Hepatic stellate cell (primary cell): ENCODE measurements around the gene SLC16A5.

ENCODE experiments used
- DNase-seq: peaks from one replicate; pipeline ENCODE4 v3.0.0; 2011; ENCODE audit warnings: low spot score

SLC16A5 gene

GRCh38 chr17:75086496-75087181 is 1.1 kb upstream of the SLC16A5 start:
- no peak for DNase-seq

- DNase-seq = no peak
These were observed 584 bp upstream of the SLC16A5 start for GRCh38 chr17:75087182-75087557.

- no peak for DNase-seq
These were observed 987 bp downstream of the SLC16A5 start for GRCh38 chr17:75088465-75089417.

- DNase-seq = no peak
These were observed 3.4 kb downstream of the SLC16A5 start for GRCh38 chr17:75090871-75091854.

GRCh38 chr17:75091855-75092327 is 4.1 kb downstream of the SLC16A5 start:
- no peak for DNase-seq

- no peak for DNase-seq
These were observed 5.9 kb downstream of the SLC16A5 start for GRCh38 chr17:75093548-75094158.

- DNase-seq = no peak
These were observed 7.2 kb downstream of the SLC16A5 start for GRCh38 chr17:75094871-75095399.

- peak; percentile 90 for DNase-seq
These were observed 8.4 kb downstream of the SLC16A5 start for GRCh38 chr17:75096082-75096625.

GRCh38 chr17:75097865-75098264 is 10.1 kb downstream of the SLC16A5 start:
- no peak for DNase-seq

GRCh38 chr17:75098861-75099260 is 11.1 kb downstream of the SLC16A5 start:
- DNase-seq = no peak

GRCh38 chr17:75099881-75100595 is 12.3 kb downstream of the SLC16A5 start:
- DNase-seq = no peak

- DNase-seq = no peak
These were observed 14.6 kb downstream of the SLC16A5 start for GRCh38 chr17:75102385-75102821.

GRCh38 chr17:75103601-75104554 is 16.1 kb downstream of the SLC16A5 start:
- no peak for DNase-seq

GRCh38 chr17:75105126-75106080 is 17.6 kb downstream of the SLC16A5 start:
- DNase-seq = peak; percentile 73

GRCh38 chr17:75108193-75108592 is 20.4 kb downstream of the SLC16A5 start:
- no peak for DNase-seq

GRCh38 chr17:75109046-75109406 is 21.3 kb downstream of the SLC16A5 start:
- no peak for DNase-seq

- peak; percentile 98 for DNase-seq
These were observed 21.9 kb downstream of the SLC16A5 start, which contains the start of gene ARMC7 for GRCh38 chr17:75109407-75110233. Gene ARMC7 (plus strand): TSS chr17:75109969. CDS start chr17:75110289, 320 bp downstream.
